Neural progenitor cell (in vitro differentiated cells): ENCODE measurements around the gene BRSK2.

Source experiments
- EZH2 ChIP-seq: fragments of 200-600 bp; sonication (generic); IDR thresholded peaks from 2 replicates; pipeline ENCODE4 v1.6.1; 2017; ENCODE audit warnings: antibody characterized with exemption, mild to moderate bottlenecking, moderate library complexity
- EZH2phosphoT487 ChIP-seq: fragments of 200-600 bp; sonication (generic); IDR thresholded peaks from 2 replicates; pipeline ENCODE4 v1.6.1; 2017; ENCODE audit warnings: antibody characterized with exemption
- TF ChIP-seq, protein P1 (sequence below): fragments of 200-600 bp; sonication (generic); IDR thresholded peaks from 2 replicates; pipeline ENCODE4 v1.5.1; 2017; ENCODE audit warnings: antibody characterized with exemption, mild to moderate bottlenecking

GRCh38 chr11:1462698-1462975 lies 72.9 kb downstream of the BRSK2 start:
- TF ChIP-seq, protein P1, sequence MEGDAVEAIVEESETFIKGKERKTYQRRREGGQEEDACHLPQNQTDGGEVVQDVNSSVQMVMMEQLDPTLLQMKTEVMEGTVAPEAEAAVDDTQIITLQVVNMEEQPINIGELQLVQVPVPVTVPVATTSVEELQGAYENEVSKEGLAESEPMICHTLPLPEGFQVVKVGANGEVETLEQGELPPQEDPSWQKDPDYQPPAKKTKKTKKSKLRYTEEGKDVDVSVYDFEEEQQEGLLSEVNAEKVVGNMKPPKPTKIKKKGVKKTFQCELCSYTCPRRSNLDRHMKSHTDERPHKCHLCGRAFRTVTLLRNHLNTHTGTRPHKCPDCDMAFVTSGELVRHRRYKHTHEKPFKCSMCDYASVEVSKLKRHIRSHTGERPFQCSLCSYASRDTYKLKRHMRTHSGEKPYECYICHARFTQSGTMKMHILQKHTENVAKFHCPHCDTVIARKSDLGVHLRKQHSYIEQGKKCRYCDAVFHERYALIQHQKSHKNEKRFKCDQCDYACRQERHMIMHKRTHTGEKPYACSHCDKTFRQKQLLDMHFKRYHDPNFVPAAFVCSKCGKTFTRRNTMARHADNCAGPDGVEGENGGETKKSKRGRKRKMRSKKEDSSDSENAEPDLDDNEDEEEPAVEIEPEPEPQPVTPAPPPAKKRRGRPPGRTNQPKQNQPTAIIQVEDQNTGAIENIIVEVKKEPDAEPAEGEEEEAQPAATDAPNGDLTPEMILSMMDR: no peak
- TF ChIP-seq EZH2 (no peak), EZH2phosphoT487 (no peak)
